Measurements from ENCODE around the gene RABL2A.
"Not testable (repeated sequence)": the region's sequence is repeated elsewhere in the genome, so short reads cannot be mapped to it uniquely, and the experiment has no call there.

- TF ChIP-seq POLR2A, CTCF (IDR thresholded peaks at IDR 0.05): not testable (repeated sequence)
Observed at GRCh38 chr2:113636226-113636625, 9.2 kb downstream of the RABL2A start.

All from vagina (tissue), 2 donors.